Omental fat pad (tissue), 4 donors: ENCODE data around the gene FAM184B. TPM values are rescaled to one million over a fixed set of nuclear protein-coding genes. Genes with fewer than 3 reads are reported as not detected.

Experiments used
- ATAC-seq: fragments of 150-250 bp; one replicate; pipeline ENCODE4 v1.9.1; 2016; ENCODE audit warnings: mild to moderate bottlenecking, moderate library complexity; ENCODE audit not compliant: low FRiP score
- DNase-seq: peaks from one replicate; pipeline ENCODE4 v3.0.0-alpha.2; 2019; ENCODE audit warnings: low spot score
- total RNA-seq, 4 donors: library from RNA; depleted of rRNA; stranded (reverse); fragments of >200 nt; gene quantifications; one replicate each; pipeline ENCODE4 v1.1.0, GENCODE V29; 2016
- TF ChIP-seq, protein P1 (sequence below), 3 donors: fragments of 450-650 bp; IDR thresholded peaks; one replicate each; pipeline ENCODE4 v1.5.1; 2016 to 2017; ENCODE audit warnings: antibody characterized with exemption in 3 of 3, mild to moderate bottlenecking in 3 of 3, moderate library complexity in 2 of 3

Gene FAM184B
- not detected for total RNA-seq

GRCh38 chr4:17781300-17782287, at the start of gene FAM184B:
Gene FAM184B, minus strand, starts transcription at chr4:17781621. Its CDS starts 322 bp downstream, at chr4:17781299.
- TF ChIP-seq, protein P1, sequence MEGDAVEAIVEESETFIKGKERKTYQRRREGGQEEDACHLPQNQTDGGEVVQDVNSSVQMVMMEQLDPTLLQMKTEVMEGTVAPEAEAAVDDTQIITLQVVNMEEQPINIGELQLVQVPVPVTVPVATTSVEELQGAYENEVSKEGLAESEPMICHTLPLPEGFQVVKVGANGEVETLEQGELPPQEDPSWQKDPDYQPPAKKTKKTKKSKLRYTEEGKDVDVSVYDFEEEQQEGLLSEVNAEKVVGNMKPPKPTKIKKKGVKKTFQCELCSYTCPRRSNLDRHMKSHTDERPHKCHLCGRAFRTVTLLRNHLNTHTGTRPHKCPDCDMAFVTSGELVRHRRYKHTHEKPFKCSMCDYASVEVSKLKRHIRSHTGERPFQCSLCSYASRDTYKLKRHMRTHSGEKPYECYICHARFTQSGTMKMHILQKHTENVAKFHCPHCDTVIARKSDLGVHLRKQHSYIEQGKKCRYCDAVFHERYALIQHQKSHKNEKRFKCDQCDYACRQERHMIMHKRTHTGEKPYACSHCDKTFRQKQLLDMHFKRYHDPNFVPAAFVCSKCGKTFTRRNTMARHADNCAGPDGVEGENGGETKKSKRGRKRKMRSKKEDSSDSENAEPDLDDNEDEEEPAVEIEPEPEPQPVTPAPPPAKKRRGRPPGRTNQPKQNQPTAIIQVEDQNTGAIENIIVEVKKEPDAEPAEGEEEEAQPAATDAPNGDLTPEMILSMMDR (IDR thresholded peaks at IDR 0.05): no peak
- no peak for DNase-seq
- ATAC-seq: no peak

- TF ChIP-seq, protein P1 (IDR thresholded peaks at IDR 0.05): no peak
- ATAC-seq (no peak), DNase-seq (no peak)
These were observed 42.6 kb upstream of the FAM184B start for GRCh38 chr4:17823871-17824669.

DNA sequence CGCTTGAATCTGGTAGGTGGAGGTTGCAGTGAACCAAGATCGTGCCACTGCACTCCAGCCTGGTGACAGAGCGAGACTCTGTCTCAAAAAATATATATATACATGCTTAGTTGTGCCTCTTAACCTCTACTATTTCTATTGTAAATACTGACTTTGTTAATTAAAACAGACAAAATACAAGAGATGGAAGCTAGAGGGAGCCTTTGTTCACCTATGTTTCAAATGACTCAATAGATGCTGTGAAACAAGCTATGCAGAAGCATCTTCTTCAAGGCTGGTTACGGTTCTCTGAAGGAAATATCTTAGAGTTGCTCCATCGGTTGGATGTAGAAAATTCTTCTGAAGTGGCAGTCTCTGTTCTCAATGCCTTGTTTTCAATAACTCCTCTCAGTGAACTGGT, 35.6 kb upstream of the FAM184B start:
- no peak for ATAC-seq
- TF ChIP-seq, protein P1 (IDR thresholded peaks at IDR 0.05): no peak

GRCh38 chr4:17816142-17816541, 34.7 kb upstream of the FAM184B start:
- TF ChIP-seq, protein P1 (IDR thresholded peaks at IDR 0.05): no peak
- no peak for ATAC-seq

More for the DNA sequence above, 35.6 kb upstream of the FAM184B start:
- DNase-seq: no peak

GRCh38 chr4:17814140-17814539, 32.7 kb upstream of the FAM184B start:
- DNase-seq: no peak
- TF ChIP-seq, protein P1 (IDR thresholded peaks at IDR 0.05): no peak
- no peak for ATAC-seq

More at GRCh38 chr4:17816142-17816541, 34.7 kb upstream of the FAM184B start:
- DNase-seq: no peak

DNA sequence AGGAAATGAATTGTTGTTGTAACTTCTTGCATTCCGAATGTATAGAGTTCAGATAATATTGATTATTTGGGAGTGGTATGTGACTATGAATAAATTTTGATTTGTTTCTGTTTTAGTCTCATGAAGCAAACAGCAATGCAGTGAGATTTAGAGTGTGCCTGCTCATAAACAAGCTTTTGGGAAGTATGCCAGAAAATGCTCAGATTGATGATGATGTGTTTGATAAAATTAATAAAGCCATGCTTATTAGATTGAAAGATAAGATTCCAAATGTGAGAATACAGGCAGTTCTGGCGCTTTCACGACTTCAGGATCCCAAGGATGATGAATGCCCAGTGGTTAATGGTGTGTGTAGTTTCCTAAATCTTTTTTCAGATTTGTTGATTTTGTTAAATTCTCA, 31.4 kb upstream of the FAM184B start:
- ATAC-seq (no peak), DNase-seq (no peak)
- TF ChIP-seq, protein P1 (IDR thresholded peaks at IDR 0.05): no peak
